ENCODE measurements around the gene SPDL1.

DNA sequence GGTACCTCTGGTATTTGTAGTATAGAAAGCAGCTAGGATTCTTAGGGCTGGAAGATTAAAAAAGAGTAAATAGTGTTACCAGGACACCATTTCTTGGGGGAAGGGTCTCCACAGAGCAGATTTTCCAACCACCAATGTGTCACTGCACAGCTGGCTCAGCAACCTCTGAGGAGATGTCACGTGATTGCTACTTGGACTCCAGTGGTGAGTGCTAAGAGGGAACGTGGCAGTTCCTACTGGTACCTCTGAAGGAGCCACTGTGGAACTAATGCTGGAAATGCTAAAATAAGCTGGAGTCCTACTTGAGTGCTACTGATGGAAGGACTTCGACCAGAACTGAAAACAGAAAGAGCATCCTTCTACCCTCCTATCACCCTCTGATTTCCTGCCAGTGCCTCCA, 36.1 kb upstream of the SPDL1 start:
- no peak for TF ChIP-seq CTCF (conservative IDR thresholded peaks at IDR 0.05)
- no peak for TF ChIP-seq ZFX (IDR thresholded peaks at IDR 0.05)

Data from C4-2B (cell line).